ENCODE measurements around the gene SKI. TPM values are rescaled to one million over a fixed set of nuclear protein-coding genes. Genes with fewer than 3 reads are reported as not detected.

SKI gene
- total RNA-seq, 1 donor from 2014 or later, result 116 TPM

- Mint-ChIP-seq H3K4me1 (ENCODE audit: low read depth) (peaks cover 65% of the 10 kb centered on the region), H3K9me3 (ENCODE audit: low read depth) (no peaks in the 10 kb centered on the region), H3K36me3 (ENCODE audit: low read depth) (no peaks in the 10 kb centered on the region), H3K27ac (ENCODE audit: unreplicated experiment) (peak overlapping the region; percentile 61), H3K27me3 (ENCODE audit: low read depth) (no peaks in the 10 kb centered on the region), H3K4me3 (ENCODE audit: unreplicated experiment) (no peak overlapping the region)
- peak; percentile 93 for DNase-seq (ENCODE audit: low spot score)
- TF ChIP-seq, protein P1, sequence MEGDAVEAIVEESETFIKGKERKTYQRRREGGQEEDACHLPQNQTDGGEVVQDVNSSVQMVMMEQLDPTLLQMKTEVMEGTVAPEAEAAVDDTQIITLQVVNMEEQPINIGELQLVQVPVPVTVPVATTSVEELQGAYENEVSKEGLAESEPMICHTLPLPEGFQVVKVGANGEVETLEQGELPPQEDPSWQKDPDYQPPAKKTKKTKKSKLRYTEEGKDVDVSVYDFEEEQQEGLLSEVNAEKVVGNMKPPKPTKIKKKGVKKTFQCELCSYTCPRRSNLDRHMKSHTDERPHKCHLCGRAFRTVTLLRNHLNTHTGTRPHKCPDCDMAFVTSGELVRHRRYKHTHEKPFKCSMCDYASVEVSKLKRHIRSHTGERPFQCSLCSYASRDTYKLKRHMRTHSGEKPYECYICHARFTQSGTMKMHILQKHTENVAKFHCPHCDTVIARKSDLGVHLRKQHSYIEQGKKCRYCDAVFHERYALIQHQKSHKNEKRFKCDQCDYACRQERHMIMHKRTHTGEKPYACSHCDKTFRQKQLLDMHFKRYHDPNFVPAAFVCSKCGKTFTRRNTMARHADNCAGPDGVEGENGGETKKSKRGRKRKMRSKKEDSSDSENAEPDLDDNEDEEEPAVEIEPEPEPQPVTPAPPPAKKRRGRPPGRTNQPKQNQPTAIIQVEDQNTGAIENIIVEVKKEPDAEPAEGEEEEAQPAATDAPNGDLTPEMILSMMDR (IDR thresholded peaks at IDR 0.05), result no peak
Observed at GRCh38 chr1:2270260-2271100, 42.4 kb downstream of the SKI start.

GRCh38 chr1:2271211-2271721 lies 43.1 kb downstream of the SKI start:
- H3K27ac Mint-ChIP-seq (ENCODE audit: unreplicated experiment), result peak overlapping the region; percentile 41

DNA sequence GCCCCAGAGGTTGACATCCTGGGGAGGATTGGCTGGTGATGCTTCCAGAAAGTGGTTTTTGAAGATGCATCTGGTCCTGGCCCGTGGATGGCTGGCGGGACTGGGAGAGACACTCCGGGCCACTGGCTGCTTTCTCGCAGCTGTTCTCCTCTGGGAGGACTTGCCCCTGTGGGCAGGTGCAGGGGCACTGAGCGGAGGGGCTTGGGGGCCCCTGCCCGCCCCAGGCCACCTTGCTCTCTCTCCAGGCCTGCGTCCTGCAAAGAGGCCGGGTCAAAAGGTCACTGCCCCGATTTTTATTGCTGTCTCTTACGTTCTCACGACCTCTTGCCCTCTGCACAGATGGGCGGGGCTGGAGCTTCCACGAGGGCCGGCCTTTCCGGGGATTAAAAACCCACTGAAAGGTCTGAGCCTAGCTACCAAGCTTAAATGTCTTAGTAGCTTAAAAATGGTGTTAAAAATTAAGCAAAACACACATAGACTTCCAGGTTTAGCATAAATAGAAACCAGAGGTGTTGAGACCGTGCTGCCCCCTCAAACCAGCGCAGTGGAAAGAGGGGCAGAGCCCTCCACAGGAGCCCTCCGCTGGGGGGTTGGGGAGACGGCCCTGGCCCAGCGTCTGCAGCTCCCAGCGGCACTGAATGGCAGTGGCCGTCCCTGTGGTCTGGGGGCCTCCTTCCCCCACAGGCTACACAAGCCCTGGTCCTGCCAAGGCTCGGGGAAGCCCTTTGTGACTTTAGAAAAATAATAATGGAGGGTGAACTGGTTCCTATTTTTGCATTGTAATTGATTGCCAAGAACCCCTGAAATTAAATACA lies 43.9 kb downstream of the SKI start:
- H3K27ac Mint-ChIP-seq (ENCODE audit: unreplicated experiment), result peak overlapping the region; percentile 93
- no peaks in the 10 kb centered on the region for H3K36me3 Mint-ChIP-seq (ENCODE audit: low read depth)
- DNase-seq (ENCODE audit: low spot score), result no peak
- no peaks in the 10 kb centered on the region for H3K27me3 Mint-ChIP-seq (ENCODE audit: low read depth)
- no peaks in the 10 kb centered on the region for H3K9me3 Mint-ChIP-seq (ENCODE audit: low read depth)
- TF ChIP-seq, protein P1 (IDR thresholded peaks at IDR 0.05), result no peak
- no peak overlapping the region for H3K4me3 Mint-ChIP-seq (ENCODE audit: unreplicated experiment)
- peaks cover 67% of the 10 kb centered on the region for H3K4me1 Mint-ChIP-seq (ENCODE audit: low read depth)

More at GRCh38 chr1:2271211-2271721, 43.1 kb downstream of the SKI start:
- H3K27me3 Mint-ChIP-seq (ENCODE audit: low read depth), result no peaks in the 10 kb centered on the region
- peak; percentile 88 for DNase-seq (ENCODE audit: low spot score)
- no peaks in the 10 kb centered on the region for H3K9me3 Mint-ChIP-seq (ENCODE audit: low read depth)
- H3K4me3 Mint-ChIP-seq (ENCODE audit: unreplicated experiment), result no peak overlapping the region
- H3K36me3 Mint-ChIP-seq (ENCODE audit: low read depth), result no peaks in the 10 kb centered on the region
- TF ChIP-seq, protein P1 (IDR thresholded peaks at IDR 0.05), result no peak
- H3K4me1 Mint-ChIP-seq (ENCODE audit: low read depth), result peaks cover 67% of the 10 kb centered on the region

GRCh38 chr1:2272686-2273400 lies 44.7 kb downstream of the SKI start:
- TF ChIP-seq, protein P1 (IDR thresholded peaks at IDR 0.05), result no peak
- no peaks in the 10 kb centered on the region for H3K27me3 Mint-ChIP-seq (ENCODE audit: low read depth)
- H3K36me3 Mint-ChIP-seq (ENCODE audit: low read depth), result peaks cover 3% of the 10 kb centered on the region
- H3K9me3 Mint-ChIP-seq (ENCODE audit: low read depth), result no peaks in the 10 kb centered on the region
- H3K4me3 Mint-ChIP-seq (ENCODE audit: unreplicated experiment), result no peak overlapping the region
- peak; percentile 79 for DNase-seq (ENCODE audit: low spot score)
- H3K27ac Mint-ChIP-seq (ENCODE audit: unreplicated experiment), result peak overlapping the region; percentile 57
- H3K4me1 Mint-ChIP-seq (ENCODE audit: low read depth), result peaks cover 72% of the 10 kb centered on the region
